ENCODE measurements around the gene NAALADL2. TPM values are rescaled to one million over a fixed set of nuclear protein-coding genes. Genes with fewer than 3 reads are reported as not detected.

Gene NAALADL2
- total and polyA plus RNA-seq, 2 donors from 2014 or later: 2.0 to 20.2 TPM

DNA sequence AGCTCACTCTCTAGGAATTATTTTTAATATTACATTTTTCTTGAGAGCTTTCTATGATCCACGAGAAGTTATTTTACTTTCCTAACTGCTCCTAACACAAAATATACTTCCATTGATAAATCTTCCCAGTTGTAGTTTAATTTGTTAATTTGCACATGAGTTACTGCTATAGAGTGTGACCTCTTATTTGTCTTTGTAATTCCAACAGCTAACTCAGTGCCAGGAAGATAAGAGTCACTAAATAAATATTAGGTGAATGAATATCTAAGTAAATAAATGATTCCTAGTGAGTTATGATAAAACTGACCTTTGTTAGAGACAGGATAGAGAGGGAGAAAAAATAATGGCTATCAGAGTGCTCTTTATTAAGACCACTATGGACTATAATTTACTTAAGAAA, 319.9 kb downstream of the NAALADL2 start:
- no peak overlapping the region for H3K27ac ChIP-seq (ENCODE audit: low read depth in 2 of 2, low read length in 2 of 2)
- intact Hi-C loops (cut with DNase I): no loop called here
- TF ChIP-seq, protein P1, sequence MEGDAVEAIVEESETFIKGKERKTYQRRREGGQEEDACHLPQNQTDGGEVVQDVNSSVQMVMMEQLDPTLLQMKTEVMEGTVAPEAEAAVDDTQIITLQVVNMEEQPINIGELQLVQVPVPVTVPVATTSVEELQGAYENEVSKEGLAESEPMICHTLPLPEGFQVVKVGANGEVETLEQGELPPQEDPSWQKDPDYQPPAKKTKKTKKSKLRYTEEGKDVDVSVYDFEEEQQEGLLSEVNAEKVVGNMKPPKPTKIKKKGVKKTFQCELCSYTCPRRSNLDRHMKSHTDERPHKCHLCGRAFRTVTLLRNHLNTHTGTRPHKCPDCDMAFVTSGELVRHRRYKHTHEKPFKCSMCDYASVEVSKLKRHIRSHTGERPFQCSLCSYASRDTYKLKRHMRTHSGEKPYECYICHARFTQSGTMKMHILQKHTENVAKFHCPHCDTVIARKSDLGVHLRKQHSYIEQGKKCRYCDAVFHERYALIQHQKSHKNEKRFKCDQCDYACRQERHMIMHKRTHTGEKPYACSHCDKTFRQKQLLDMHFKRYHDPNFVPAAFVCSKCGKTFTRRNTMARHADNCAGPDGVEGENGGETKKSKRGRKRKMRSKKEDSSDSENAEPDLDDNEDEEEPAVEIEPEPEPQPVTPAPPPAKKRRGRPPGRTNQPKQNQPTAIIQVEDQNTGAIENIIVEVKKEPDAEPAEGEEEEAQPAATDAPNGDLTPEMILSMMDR (IDR thresholded peaks at IDR 0.05; ENCODE audit: borderline replicate concordance, extremely low read depth, insufficient read depth): no peak

DNA sequence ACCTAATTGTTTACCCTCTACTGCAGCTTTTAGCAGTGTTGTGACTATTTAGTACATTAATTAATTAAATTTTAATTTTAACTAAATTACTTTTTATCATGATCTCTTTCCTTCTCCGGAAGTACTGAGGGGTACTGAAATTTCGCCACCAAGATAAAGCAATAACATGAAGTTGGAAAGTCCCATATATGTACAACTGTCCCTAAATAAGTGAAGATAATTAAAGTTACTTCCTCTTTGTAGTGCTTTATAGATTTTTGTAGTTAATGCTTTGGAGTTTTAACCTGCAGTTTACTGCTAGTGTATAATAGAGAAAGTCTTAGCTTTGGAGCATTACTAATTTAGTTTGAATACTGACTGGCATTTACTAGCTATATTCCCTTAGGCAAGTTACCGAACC, 325.3 kb downstream of the NAALADL2 start:
- no peak overlapping the region for H3K9ac ChIP-seq (ENCODE audit: low read length in 3 of 3)
- no peak overlapping the region for H3K27ac ChIP-seq (ENCODE audit: low read depth in 2 of 2, low read length in 2 of 2)
- no peak for DNase-seq
- FAIRE-seq: no peak
- TF ChIP-seq, protein P1 (IDR thresholded peaks at IDR 0.05; ENCODE audit: borderline replicate concordance, extremely low read depth, insufficient read depth): no peak
- H3K27me3 ChIP-seq (ENCODE audit: control insufficient read depth, insufficient read depth, low read length): no peaks in the 10 kb centered on the region
- no peaks in the 10 kb centered on the region for H3K4me1 ChIP-seq (ENCODE audit: control insufficient read depth in 2 of 3, insufficient read depth in 2 of 3, low read depth in 1 of 3, low read length in 3 of 3)
- intact Hi-C loops (cut with DNase I): no loop called here
- no peaks in the 10 kb centered on the region for H3K36me3 ChIP-seq (ENCODE audit: control insufficient read depth in 2 of 3, insufficient read depth in 3 of 3, low read length in 3 of 3)
- H3K9me3 ChIP-seq (ENCODE audit: control insufficient read depth in 2 of 3, insufficient read depth in 1 of 3, low read length in 3 of 3): no peaks in the 10 kb centered on the region
- no peak overlapping the region for H3K4me3 ChIP-seq (ENCODE audit: low read length in 3 of 3)

More for the DNA sequence above, 319.9 kb downstream of the NAALADL2 start:
- H3K9me3 ChIP-seq (ENCODE audit: control insufficient read depth in 2 of 3, insufficient read depth in 1 of 3, low read length in 3 of 3): no peaks in the 10 kb centered on the region
- no peak for DNase-seq
- H3K36me3 ChIP-seq (ENCODE audit: control insufficient read depth in 2 of 3, insufficient read depth in 3 of 3, low read length in 3 of 3): no peaks in the 10 kb centered on the region
- H3K4me3 ChIP-seq (ENCODE audit: low read length in 3 of 3): no peak overlapping the region
- no peaks in the 10 kb centered on the region for H3K4me1 ChIP-seq (ENCODE audit: control insufficient read depth in 2 of 3, insufficient read depth in 2 of 3, low read depth in 1 of 3, low read length in 3 of 3)
- no peaks in the 10 kb centered on the region for H3K27me3 ChIP-seq (ENCODE audit: control insufficient read depth, insufficient read depth, low read length)
- no peak overlapping the region for H3K9ac ChIP-seq (ENCODE audit: low read length in 3 of 3)
- no peak for FAIRE-seq

DNA sequence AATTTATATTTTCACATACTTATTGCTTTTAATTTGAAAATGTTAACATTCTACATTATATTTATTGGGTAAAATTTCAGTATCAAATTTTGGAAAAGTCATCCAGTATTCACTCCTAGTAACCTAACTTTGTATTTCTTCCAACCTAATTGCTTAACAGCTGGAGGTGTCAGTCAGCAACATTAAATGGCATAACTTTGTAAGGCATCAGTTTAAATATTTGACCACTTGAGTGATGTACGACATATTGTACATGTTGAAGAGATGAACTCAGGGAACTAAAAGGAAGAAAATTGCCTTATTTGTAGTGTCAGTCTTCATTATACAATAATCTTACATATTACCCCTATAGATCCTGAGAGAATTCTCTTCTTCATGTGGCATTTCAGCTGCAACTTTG, 326.8 kb downstream of the NAALADL2 start:
- H3K4me1 ChIP-seq (ENCODE audit: control insufficient read depth in 2 of 3, insufficient read depth in 2 of 3, low read depth in 1 of 3, low read length in 3 of 3): no peaks in the 10 kb centered on the region
- intact Hi-C loops (cut with DNase I): no loop called here
- H3K36me3 ChIP-seq (ENCODE audit: control insufficient read depth in 2 of 3, insufficient read depth in 3 of 3, low read length in 3 of 3): no peaks in the 10 kb centered on the region
- H3K9me3 ChIP-seq (ENCODE audit: control insufficient read depth in 2 of 3, insufficient read depth in 1 of 3, low read length in 3 of 3): no peaks in the 10 kb centered on the region
- H3K27ac ChIP-seq (ENCODE audit: low read depth in 2 of 2, low read length in 2 of 2): no peak overlapping the region
- H3K9ac ChIP-seq (ENCODE audit: low read length in 3 of 3): no peak overlapping the region
- DNase-seq (no peak), FAIRE-seq (no peak)
- no peak overlapping the region for H3K4me3 ChIP-seq (ENCODE audit: low read length in 3 of 3)
- TF ChIP-seq, protein P1 (IDR thresholded peaks at IDR 0.05; ENCODE audit: borderline replicate concordance, extremely low read depth, insufficient read depth): no peak
- no peaks in the 10 kb centered on the region for H3K27me3 ChIP-seq (ENCODE audit: control insufficient read depth, insufficient read depth, low read length)

DNA sequence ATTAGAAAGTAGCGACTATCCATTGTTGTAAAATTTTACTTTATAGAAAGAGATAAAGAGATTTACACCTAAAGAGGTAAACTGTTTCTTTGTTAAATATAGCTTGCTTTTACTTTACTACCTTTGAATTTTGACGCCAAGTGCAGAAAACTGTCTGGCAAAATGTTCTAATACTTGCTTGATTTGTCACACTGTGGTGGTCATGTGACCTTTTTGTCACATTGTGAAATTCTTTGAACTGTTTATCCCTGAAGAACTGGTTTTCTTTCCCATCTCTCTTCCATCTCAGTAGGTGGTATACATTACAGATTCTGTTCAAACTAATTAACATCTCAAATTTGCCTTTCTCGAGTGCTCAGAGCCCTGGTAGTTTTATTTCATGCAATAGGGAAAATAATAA, 327.4 kb downstream of the NAALADL2 start:
- intact Hi-C loops (cut with DNase I): no loop called here
- H3K9ac ChIP-seq (ENCODE audit: low read length in 3 of 3): no peak overlapping the region
- no peak overlapping the region for H3K4me3 ChIP-seq (ENCODE audit: low read length in 3 of 3)
- H3K4me1 ChIP-seq (ENCODE audit: control insufficient read depth in 2 of 3, insufficient read depth in 2 of 3, low read depth in 1 of 3, low read length in 3 of 3): no peaks in the 10 kb centered on the region
- H3K36me3 ChIP-seq (ENCODE audit: control insufficient read depth in 2 of 3, insufficient read depth in 3 of 3, low read length in 3 of 3): no peaks in the 10 kb centered on the region
- no peaks in the 10 kb centered on the region for H3K9me3 ChIP-seq (ENCODE audit: control insufficient read depth in 2 of 3, insufficient read depth in 1 of 3, low read length in 3 of 3)
- no peak for DNase-seq
- no peak for FAIRE-seq
- TF ChIP-seq, protein P1 (IDR thresholded peaks at IDR 0.05; ENCODE audit: borderline replicate concordance, extremely low read depth, insufficient read depth): no peak
- no peaks in the 10 kb centered on the region for H3K27me3 ChIP-seq (ENCODE audit: control insufficient read depth, insufficient read depth, low read length)
- H3K27ac ChIP-seq (ENCODE audit: low read depth in 2 of 2, low read length in 2 of 2): no peak overlapping the region

All from kidney (tissue), 14 donors.